ENCODE data around the gene KAT6B. TPM values are rescaled to one million over a fixed set of nuclear protein-coding genes. Genes with fewer than 3 reads are reported as not detected.

The KAT6B gene
- total and polyA plus RNA-seq, 7 donors: 5.8 to 77.0 (median 49.9) TPM

DNA sequence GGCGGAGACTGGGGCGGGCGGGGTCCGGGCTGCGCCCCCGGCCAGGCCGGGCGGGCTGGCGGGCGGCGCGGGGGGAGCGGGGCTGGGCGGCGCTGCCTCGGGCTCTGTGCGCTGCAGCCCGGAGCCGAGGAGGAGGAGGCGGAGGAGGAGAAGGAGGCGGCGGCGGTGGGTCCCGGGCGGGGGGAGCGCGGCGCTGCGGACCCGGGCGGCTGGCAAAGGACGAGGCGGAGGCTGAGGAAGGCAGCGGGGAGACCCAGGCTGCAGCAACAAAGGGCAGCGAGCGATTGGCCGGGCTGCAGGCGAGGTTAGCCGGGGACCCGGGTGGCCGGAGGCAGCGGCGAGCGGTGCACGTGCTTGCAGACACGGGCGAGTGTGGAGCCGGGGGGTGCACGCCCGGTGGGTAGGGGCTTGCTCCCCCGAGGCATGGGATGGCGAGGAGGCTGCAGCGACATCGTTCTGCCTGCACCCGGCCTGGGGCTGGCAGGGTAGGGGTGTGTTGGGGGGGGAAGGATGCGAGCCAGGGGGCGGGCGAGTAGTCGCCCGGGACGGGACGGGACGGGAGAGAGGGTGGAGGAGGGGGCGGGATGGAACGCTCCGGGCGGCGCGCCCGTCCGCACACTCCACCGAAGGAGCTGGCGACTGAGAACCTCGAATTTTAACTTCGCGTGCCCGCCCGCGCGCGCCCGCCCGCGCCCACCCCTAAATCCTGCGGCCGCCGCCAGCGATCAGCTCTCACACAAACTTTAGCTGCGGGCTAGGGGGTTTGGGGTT, 844 bp upstream of the KAT6B start:
- Histone ChIP-seq H3K4me3 (peak overlapping the region; percentile 69 to 94 (median 74)), H3K36me3 (no peaks in the 10 kb centered on the region), H3K27ac (peak overlapping the region; percentile 93 to 97 (median 95)), H3K27me3 (no peaks in the 10 kb centered on the region), H3K9me3 (no peaks in the 10 kb centered on the region), H3K4me1 (peaks cover 0 to 43% (median 34%) of the 10 kb centered on the region in 4 donors)
- no peak for DNase-seq
- no peak for TF ChIP-seq EP300 (IDR thresholded peaks at IDR 0.05)
- TF ChIP-seq POLR2A (IDR thresholded peaks at IDR 0.05): no peak
- TF ChIP-seq, protein P1, sequence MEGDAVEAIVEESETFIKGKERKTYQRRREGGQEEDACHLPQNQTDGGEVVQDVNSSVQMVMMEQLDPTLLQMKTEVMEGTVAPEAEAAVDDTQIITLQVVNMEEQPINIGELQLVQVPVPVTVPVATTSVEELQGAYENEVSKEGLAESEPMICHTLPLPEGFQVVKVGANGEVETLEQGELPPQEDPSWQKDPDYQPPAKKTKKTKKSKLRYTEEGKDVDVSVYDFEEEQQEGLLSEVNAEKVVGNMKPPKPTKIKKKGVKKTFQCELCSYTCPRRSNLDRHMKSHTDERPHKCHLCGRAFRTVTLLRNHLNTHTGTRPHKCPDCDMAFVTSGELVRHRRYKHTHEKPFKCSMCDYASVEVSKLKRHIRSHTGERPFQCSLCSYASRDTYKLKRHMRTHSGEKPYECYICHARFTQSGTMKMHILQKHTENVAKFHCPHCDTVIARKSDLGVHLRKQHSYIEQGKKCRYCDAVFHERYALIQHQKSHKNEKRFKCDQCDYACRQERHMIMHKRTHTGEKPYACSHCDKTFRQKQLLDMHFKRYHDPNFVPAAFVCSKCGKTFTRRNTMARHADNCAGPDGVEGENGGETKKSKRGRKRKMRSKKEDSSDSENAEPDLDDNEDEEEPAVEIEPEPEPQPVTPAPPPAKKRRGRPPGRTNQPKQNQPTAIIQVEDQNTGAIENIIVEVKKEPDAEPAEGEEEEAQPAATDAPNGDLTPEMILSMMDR (IDR thresholded peaks at IDR 0.05): no peak
- peak in 2 of 4 donors; percentile 3 to 22 for TF ChIP-seq POLR2AphosphoS5 (IDR thresholded peaks at IDR 0.05)
- intact Hi-C loops (cut with DNase I): loop anchor here (2.0 to 10.0 kb wide), 7 partner anchors 73 to 673 kb away; partner anchors contain the start of genes ADK, AP3M1, COMTD1 and SAMD8
- WGBS, 2 donors: 0 to 1% methylated on average over 89 of the region's 89 CpGs

DNA sequence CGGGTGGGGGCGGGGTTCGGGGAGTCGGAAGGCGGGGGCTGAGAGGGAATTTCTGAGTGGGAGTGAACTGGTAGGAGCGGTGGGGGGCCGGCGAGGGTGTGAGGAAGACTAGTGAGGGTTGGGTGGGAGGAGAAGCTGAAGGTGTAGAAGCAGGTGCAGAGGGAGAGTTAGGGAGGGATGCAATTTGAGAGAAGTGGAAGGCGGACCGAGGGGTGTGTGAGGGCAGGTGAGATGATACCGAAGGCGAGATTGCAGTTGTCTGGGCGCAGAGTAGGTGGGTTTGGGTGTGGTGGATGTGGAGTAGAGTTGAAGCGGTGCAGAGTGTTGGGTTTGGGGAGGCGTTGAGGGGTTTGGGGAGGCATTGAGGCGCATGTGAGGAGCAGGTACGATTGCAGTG, 643 bp downstream of the KAT6B start:
- H3K4me1 ChIP-seq: peaks cover 0 to 54% (median 41%) of the 10 kb centered on the region in 4 donors
- TF ChIP-seq, protein P1 (IDR thresholded peaks at IDR 0.05): no peak
- TF ChIP-seq EP300 (IDR thresholded peaks at IDR 0.05) (no peak), POLR2A (IDR thresholded peaks at IDR 0.05) (no peak), POLR2AphosphoS5 (IDR thresholded peaks at IDR 0.05) (no peak)
- intact Hi-C loops (cut with DNase I): loop anchor here (5.0 to 10.0 kb wide), 6 partner anchors 75 to 675 kb away; partner anchors contain the start of genes ADK, AP3M1, COMTD1 and SAMD8
- no peaks in the 10 kb centered on the region for H3K36me3 ChIP-seq
- peak overlapping the region; percentile 69 to 99 (median 88) for H3K4me3 ChIP-seq
- peak overlapping the region; percentile 99 to 100 (median 99) for H3K27ac ChIP-seq
- 4 to 7% methylated on average over 17 of the region's 17 CpGs for WGBS, 2 donors
- no peak for DNase-seq
- no peaks in the 10 kb centered on the region for H3K9me3 ChIP-seq
- no peaks in the 10 kb centered on the region for H3K27me3 ChIP-seq

DNA sequence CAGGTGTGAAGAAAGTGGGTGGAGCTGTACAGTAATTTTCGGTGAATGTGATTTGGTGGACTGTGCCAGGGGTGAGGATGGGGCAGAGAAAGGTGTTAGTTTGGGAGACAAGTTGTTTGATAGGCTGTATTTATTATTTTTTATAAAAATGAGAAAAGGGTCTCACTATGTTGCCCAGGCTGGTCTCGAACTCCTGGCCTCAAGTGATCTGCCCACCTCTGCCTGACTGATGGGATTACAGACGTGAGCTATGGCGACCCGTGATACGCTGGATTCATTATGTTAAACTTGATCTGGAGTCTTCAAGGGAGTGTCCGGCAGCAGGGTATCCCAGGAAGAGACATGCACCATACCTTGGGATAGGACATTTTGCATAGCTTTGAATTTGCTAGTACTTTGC, 1.3 kb downstream of the KAT6B start:
- 82 to 90% methylated on average over 7 of the region's 7 CpGs for WGBS, 2 donors
- Histone ChIP-seq H3K4me1 (peaks cover 0 to 49% (median 41%) of the 10 kb centered on the region in 4 donors), H3K36me3 (no peaks in the 10 kb centered on the region), H3K27me3 (no peaks in the 10 kb centered on the region), H3K27ac (peak overlapping the region; percentile 99 to 100 (median 99)), H3K4me3 (peak overlapping the region; percentile 69 to 99 (median 88)), H3K9me3 (no peaks in the 10 kb centered on the region)
- no peak for DNase-seq
- TF ChIP-seq POLR2AphosphoS5 (IDR thresholded peaks at IDR 0.05) (no peak), POLR2A (IDR thresholded peaks at IDR 0.05) (no peak), EP300 (IDR thresholded peaks at IDR 0.05) (no peak)
- TF ChIP-seq, protein P1 (IDR thresholded peaks at IDR 0.05): no peak
- intact Hi-C loops (cut with DNase I): loop anchor here (5.0 to 10.0 kb wide), 6 partner anchors 75 to 675 kb away; partner anchors contain the start of genes ADK, AP3M1, COMTD1 and SAMD8

DNA sequence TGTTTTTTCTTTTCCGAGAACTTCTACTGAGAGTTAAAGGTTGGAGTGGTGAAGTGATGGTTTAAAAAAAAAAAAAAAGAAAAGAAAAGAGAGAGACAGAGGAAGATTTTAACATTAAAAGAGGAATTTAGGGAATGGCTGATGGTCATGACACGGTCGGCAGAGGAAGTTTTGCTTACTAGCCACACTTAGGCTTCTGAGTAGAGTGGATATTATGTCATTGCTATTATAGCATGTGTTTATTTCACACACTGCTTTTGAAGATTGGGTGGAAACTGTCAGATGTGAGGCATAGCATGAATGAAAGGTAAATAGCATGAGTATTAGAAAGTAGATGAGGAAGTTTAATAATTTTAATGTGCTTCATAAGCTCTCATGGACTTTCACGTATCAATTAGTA, 2.5 kb downstream of the KAT6B start:
- DNase-seq: no peak
- no peaks in the 10 kb centered on the region for H3K9me3 ChIP-seq
- peaks cover 0 to 50% (median 42%) of the 10 kb centered on the region in 4 donors for H3K4me1 ChIP-seq
- H3K4me3 ChIP-seq: no peak overlapping the region
- TF ChIP-seq POLR2A (IDR thresholded peaks at IDR 0.05) (no peak), EP300 (IDR thresholded peaks at IDR 0.05) (no peak), POLR2AphosphoS5 (IDR thresholded peaks at IDR 0.05) (no peak)
- TF ChIP-seq, protein P1 (IDR thresholded peaks at IDR 0.05): no peak
- intact Hi-C loops (cut with DNase I): loop anchor here (5.0 to 10.0 kb wide), 6 partner anchors 77 to 677 kb away; partner anchors contain the start of genes ADK, AP3M1, COMTD1 and SAMD8
- 67 to 86% methylated on average over 4 of the region's 4 CpGs for WGBS, 2 donors
- peak overlapping the region in 3 of 4 donors; percentile 18 to 99 (median 99) for H3K27ac ChIP-seq
- no peaks in the 10 kb centered on the region for H3K27me3 ChIP-seq
- H3K36me3 ChIP-seq: no peaks in the 10 kb centered on the region

All from sigmoid colon (tissue), 7 donors.